Measurements from ENCODE around the gene FAM222B. TPM values are rescaled to one million over a fixed set of nuclear protein-coding genes. Genes with fewer than 3 reads are reported as not detected.

Gene FAM222B
- total RNA-seq, 1 experiment from 2014 or later = 4.8 TPM

DNA sequence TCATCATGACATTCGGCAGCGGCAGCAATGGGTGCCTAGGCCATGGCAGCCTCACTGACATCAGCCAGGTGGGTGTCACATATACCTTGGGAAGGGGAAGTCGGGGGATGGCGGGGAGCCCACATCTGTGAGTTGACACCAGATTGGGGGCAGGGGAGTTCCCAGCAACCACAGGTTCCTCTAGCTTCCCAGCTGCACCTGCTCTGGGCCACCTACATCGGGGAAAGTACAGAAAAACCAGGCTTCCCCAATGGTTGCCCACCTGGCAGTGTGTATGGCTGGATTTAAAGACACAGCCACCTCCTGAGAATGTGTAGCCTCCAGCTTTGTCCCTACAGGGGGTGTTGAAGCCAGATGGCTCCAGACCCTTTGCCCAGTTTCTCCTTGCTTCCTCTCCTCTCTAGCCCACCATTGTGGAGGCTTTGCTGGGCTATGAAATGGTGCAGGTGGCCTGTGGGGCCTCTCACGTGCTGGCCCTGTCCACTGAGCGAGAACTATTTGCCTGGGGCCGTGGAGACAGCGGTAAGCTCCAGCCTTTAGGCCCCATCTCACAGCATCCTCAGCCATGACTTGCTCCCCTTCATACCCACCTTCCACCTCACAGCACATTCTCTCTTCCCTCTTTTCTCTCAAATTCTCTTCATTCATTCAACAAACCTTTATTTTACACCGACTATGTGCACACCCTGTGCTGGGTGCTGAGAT is 103.8 kb downstream of the FAM222B start:
- Histone ChIP-seq H3F3A (ENCODE audit: low read length, unreplicated experiment) (no peaks in the 10 kb centered on the region), H3K27me3 (ENCODE audit: low read length) (no peaks in the 10 kb centered on the region), H3K4me1 (ENCODE audit: insufficient read depth, low read length) (peaks cover 12% of the 10 kb centered on the region; the same call in 1 of the 2 replicates), H2AFZ (ENCODE audit: low read length) (no peak overlapping the region), H3K9me3 (ENCODE audit: low read length) (no peaks in the 10 kb centered on the region), H3K4me2 (ENCODE audit: low read length) (no peak overlapping the region), H4K20me1 (ENCODE audit: low read length) (no peaks in the 10 kb centered on the region), H3K27ac (ENCODE audit: low read length) (no peak overlapping the region), H3K9me2 (replicated peaks; ENCODE audit: low read length) (no peaks in the 10 kb centered on the region), H3K9ac (ENCODE audit: low read length) (no peak overlapping the region), H3K79me2 (ENCODE audit: low read length) (no peaks in the 10 kb centered on the region), H3K4me3 (ENCODE audit: low read length) (no peak overlapping the region), H3K36me3 (ENCODE audit: low read depth, low read length) (no peaks in the 10 kb centered on the region)
- intact Hi-C loops (cut with micrococcal nuclease) = no loop called here
- CTCF ChIA-PET = no interaction called here
- POLR2A ChIA-PET (ENCODE audit: unreplicated experiment) = no interaction called here
- DNase-seq (no peak), ATAC-seq (no peak)
- BruUV-seq (replicated peaks) = no TSS peak
- TF ChIP-seq, protein P1, sequence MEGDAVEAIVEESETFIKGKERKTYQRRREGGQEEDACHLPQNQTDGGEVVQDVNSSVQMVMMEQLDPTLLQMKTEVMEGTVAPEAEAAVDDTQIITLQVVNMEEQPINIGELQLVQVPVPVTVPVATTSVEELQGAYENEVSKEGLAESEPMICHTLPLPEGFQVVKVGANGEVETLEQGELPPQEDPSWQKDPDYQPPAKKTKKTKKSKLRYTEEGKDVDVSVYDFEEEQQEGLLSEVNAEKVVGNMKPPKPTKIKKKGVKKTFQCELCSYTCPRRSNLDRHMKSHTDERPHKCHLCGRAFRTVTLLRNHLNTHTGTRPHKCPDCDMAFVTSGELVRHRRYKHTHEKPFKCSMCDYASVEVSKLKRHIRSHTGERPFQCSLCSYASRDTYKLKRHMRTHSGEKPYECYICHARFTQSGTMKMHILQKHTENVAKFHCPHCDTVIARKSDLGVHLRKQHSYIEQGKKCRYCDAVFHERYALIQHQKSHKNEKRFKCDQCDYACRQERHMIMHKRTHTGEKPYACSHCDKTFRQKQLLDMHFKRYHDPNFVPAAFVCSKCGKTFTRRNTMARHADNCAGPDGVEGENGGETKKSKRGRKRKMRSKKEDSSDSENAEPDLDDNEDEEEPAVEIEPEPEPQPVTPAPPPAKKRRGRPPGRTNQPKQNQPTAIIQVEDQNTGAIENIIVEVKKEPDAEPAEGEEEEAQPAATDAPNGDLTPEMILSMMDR (conservative IDR thresholded peaks at IDR 0.05; ENCODE audit: low read depth, low read length) = no peak
- TF ChIP-seq EZH2phosphoT487 (IDR thresholded peaks at IDR 0.05; ENCODE audit: borderline replicate concordance, low read length) (no peak), EZH2 (IDR thresholded peaks at IDR 0.05; ENCODE audit: low read length, unreplicated experiment) (no peak)

DNA sequence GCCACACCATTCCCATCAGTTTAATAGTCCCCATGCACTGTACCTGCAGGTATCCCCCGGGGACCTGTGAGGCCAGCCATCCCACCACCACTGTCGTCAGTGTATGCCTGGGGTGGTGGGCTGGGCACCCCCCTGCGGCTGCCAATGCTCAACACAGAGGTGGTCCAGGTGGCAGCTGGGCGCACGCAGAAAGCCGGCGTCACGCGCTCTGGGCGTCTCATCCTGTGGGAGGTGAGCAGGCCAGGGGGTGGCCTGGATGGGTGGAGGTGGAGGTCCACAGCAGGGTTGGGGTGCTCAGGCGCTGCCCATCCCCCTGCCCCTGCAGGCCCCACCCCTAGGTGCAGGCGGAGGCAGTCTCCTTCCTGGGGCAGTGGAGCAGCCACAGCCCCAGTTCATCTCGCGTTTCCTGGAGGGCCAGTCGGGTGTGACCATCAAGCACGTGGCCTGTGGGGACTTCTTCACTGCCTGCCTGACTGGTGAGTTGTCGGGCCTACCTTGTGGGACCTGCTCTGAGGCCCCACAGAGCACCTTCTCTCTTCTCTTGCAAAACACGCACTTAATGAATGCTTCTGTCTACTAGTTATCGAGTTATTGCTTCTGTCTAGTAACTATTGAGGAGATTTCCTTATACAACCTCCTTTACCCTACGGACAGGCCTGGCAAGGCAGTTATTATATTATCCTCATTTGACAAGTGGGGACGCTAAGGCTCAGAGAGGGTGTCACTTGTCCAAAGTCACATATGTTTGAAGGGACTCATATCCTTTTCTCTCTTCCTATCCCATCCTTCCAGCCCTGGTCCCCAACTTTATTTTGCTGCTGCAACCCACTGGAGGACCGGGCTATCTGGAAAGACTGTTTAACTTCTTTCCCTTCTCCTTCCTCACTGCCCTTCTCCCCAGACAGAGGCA is 104.6 kb downstream of the FAM222B start:
- no TSS peak for BruUV-seq (replicated peaks)
- Histone ChIP-seq H3K36me3 (ENCODE audit: low read depth, low read length) (no peaks in the 10 kb centered on the region), H2AFZ (ENCODE audit: low read length) (no peak overlapping the region), H3K4me3 (ENCODE audit: low read length) (no peak overlapping the region), H3K9me2 (replicated peaks; ENCODE audit: low read length) (no peaks in the 10 kb centered on the region), H3K79me2 (ENCODE audit: low read length) (no peaks in the 10 kb centered on the region), H3K4me1 (ENCODE audit: insufficient read depth, low read length) (peaks cover 12% of the 10 kb centered on the region; the same call in 1 of the 2 replicates), H3K9me3 (ENCODE audit: low read length) (no peaks in the 10 kb centered on the region), H3K27me3 (ENCODE audit: low read length) (no peaks in the 10 kb centered on the region), H4K20me1 (ENCODE audit: low read length) (no peaks in the 10 kb centered on the region), H3K27ac (ENCODE audit: low read length) (no peak overlapping the region), H3K4me2 (ENCODE audit: low read length) (no peak overlapping the region), H3F3A (ENCODE audit: low read length, unreplicated experiment) (no peaks in the 10 kb centered on the region), H3K9ac (ENCODE audit: low read length) (no peak overlapping the region)
- TF ChIP-seq, protein P1 (conservative IDR thresholded peaks at IDR 0.05; ENCODE audit: low read depth, low read length) = no peak
- no peak for TF ChIP-seq EZH2 (IDR thresholded peaks at IDR 0.05; ENCODE audit: low read length, unreplicated experiment)
- no peak for TF ChIP-seq EZH2phosphoT487 (IDR thresholded peaks at IDR 0.05; ENCODE audit: borderline replicate concordance, low read length)
- POLR2A ChIA-PET (ENCODE audit: unreplicated experiment) = no interaction called here
- DNase-seq = no peak
- ATAC-seq = no peak
- intact Hi-C loops (cut with micrococcal nuclease) = no loop called here
- CTCF ChIA-PET = no interaction called here

All from PC-3 (cell line).